Mucosa of descending colon (tissue), 3 donors: Measurements from ENCODE around the gene ASMTL. TPM values are rescaled to one million over a fixed set of nuclear protein-coding genes. Genes with fewer than 3 reads are reported as not detected.

ENCODE experiments used
- ATAC-seq: fragments of 200-7000 bp; cut with Tn5 transposase; one replicate; pipeline ENCODE4 v1.9.1; 2020; ENCODE audit warnings: mild to moderate bottlenecking, moderate library complexity
- DNase-seq, 3 donors: peaks; one replicate each; pipeline ENCODE4 v3.0.0-alpha.2; 2020
- H3K36me3 ChIP-seq: fragments of 200-600 bp; one replicate; pipeline ENCODE4 v1.8.0; 2021; ENCODE audit warnings: low read depth, mild to moderate bottlenecking
- H3K4me1 ChIP-seq: fragments of 200-600 bp; one replicate; pipeline ENCODE4 v1.8.0; 2021; ENCODE audit warnings: low read depth, mild to moderate bottlenecking
- H3K4me3 ChIP-seq: fragments of 200-600 bp; one replicate; pipeline ENCODE4 v1.8.0; 2021; ENCODE audit warnings: mild to moderate bottlenecking
- H3K9me3 ChIP-seq: fragments of 200-600 bp; one replicate; pipeline ENCODE4 v1.8.0; 2021; ENCODE audit warnings: mild to moderate bottlenecking
- CTCF ChIP-seq: fragments of 200-600 bp; IDR thresholded peaks from one replicate; pipeline ENCODE4 v1.8.0; 2022; ENCODE audit warnings: antibody characterized with exemption, mild to moderate bottlenecking
- intact Hi-C, 2 donors: fragments of 100-400 bp; cut with DNase I in 1 of 2; cut with micrococcal nuclease in 1 of 2; formaldehyde crosslinking; loops; one replicate each; pipeline versions ENCODE4 v1.11.0 to v1.11.1; 2022; cut with DNase I, micrococcal nuclease
- total RNA-seq, 3 donors: library from RNA; stranded (reverse); fragmentation: NEBNext Ultra II Directional in 2 of 3; extraction: Animal tissue kit (Norgen Biotek cat#: 25700) in 2 of 3; gene quantifications; one replicate each; pipeline versions ENCODE4 v1.2.1 to v1.2.4, GENCODE V29; 2021 to 2023
- donor health status: DM: no; HTN: no; CAD: no; lungs with moderate emphysema.
- donor health status: DM: no; HTN: no; CAD: no.
- donor health status: DM: no; HTN: yes; CAD: no.

Gene ASMTL
- total RNA-seq, 3 donors from 2014 or later: 15.6 to 32.0 (median 18.8) TPM

DNA sequence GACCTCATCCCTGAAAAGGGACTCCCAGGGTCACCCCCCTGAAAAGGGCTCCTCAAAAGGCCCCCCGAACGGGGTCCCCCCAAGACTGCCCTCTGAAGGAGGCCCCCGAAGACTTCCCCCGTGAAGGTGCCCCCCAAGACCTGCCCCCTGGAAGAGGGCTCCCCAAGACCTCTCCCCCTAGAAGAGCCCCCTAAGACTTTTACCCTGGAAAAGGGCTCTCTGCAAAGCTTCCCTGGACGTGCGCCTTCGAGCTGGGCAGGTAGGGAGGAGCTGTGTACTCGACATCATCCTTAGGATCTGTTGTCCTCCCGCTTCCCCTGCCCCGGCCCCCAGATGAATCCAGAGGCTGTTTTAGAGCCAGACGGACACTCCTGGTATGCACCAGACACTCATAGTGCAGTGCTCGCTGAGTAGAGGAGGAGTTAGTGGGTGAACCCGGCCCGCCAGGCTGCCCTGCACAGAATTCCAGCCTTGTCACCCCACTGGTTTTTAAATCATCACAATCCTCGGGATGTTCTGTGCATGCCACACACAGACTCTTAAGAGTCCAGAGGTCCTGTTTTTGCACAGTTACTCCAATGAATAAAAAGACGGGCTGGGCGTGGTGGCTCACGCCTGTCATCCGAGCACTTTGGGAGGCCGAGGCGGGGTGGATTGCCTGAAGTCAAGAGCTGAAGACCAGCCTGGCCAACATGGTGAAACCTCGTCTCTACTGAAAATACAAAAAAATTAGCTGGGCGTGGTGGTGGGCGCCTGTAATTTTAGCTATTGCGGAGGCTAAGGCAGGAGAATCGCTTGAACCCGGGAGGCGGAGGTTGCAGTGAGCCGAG lies 55.1 kb downstream of the ASMTL start:
- no peaks in the 10 kb centered on the region for H3K9me3 ChIP-seq
- H3K36me3 ChIP-seq: no peaks in the 10 kb centered on the region
- ATAC-seq (no peak), DNase-seq (peak in 2 of 3 donors; percentile 16 to 26)
- no peak overlapping the region for H3K4me3 ChIP-seq
- TF ChIP-seq CTCF: no peak
- H3K4me1 ChIP-seq: peaks cover 2% of the 10 kb centered on the region
- intact Hi-C loops: no loop called here

DNA sequence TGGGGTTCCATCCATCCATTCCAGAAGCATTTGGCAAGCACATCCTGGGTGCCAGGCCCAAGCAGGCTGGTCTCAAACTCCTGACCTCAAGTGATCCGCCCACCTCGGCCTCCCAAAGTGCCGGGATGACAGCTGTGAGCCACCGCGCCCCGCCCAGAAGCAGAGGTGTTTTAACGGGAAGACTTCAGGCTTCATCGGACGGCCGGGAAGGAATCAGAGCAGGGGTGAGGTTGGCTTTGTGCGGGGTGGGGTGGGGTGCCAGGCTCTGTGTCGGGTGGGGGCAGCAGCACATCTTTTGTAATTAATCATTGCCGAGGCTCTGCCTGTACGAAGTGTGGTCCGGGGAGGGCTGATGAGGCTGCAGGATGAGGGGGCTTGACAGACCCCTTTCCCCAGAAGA lies 55.7 kb downstream of the ASMTL start:
- H3K4me3 ChIP-seq: no peak overlapping the region
- H3K9me3 ChIP-seq: no peaks in the 10 kb centered on the region
- H3K4me1 ChIP-seq: peaks cover 2% of the 10 kb centered on the region
- peaks cover 3% of the 10 kb centered on the region for H3K36me3 ChIP-seq
- TF ChIP-seq CTCF: no peak
- intact Hi-C loops: no loop called here
- ATAC-seq: no peak
- peak in 2 of 3 donors; percentile 18 to 51 for DNase-seq

DNA sequence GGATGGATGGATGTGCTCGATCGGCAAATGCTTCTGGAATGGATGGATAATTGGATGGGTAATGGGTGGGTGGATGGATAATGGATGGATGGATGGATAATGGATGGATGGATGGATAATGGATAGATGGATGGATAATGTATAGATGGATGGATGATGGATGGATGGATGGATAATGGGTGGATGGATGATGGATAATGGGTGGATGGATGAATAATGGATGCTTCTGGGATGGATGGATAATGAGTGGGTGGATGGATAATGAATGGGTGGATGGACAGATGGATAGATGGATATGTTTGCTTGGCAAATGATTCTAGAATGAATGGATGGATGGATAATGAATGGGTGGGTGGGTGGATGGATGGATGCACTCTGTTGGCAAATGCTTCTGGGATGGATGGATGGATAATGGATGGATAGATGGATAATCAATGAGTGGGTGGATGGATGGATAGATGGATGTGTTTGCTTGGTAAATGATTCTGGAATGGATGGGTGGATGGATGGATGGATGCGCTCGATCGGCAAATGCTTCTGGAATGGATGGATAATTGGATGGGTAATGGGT lies 57.0 kb downstream of the ASMTL start:
- Histone ChIP-seq H3K9me3 (no peaks in the 10 kb centered on the region), H3K36me3 (peaks cover 3% of the 10 kb centered on the region), H3K4me3 (no peak overlapping the region), H3K4me1 (peaks cover 8% of the 10 kb centered on the region)
- DNase-seq (no peak), ATAC-seq (no peak)
- TF ChIP-seq CTCF: no peak
- intact Hi-C loops: no loop called here

DNA sequence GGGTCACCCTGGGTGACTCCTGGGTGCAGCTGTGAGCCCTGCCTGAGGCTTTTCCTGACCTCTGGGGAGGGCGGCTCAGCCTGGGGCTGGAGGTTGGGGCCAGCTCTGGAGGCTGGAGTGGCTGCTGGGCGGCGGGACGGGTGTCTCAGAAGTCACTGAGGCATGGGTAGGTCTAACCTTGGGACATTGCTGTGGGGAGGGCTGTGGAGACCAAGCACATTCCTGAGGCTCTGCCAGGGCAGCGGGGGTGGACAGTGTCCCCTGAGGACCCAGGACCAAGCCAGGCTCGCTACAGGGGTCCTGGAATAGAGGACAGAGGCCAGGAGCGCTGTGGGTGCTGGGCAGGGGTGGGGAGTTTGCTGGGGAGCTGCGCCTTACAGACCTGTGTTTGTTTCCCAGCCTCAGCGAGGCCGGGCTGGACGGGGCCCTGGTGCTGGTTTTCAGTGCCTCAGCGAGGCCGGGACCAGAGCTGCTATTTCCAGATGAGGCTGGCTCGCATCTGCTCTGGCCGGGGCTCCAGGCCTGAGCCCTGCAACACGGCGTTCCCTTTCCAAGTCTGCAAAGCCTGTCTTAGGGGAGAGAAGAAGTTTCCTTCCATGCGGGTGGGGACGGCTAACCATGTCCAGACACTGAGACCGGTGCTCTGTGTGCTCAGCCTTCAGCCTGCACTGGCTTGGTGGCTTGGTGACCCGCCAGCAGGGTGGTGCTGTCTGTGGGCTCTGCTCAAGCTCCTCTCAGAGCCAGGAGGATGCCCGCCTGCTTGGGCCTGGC lies 57.8 kb downstream of the ASMTL start:
- peak in 2 of 3 donors; percentile 30 to 51 for DNase-seq
- peaks cover 3% of the 10 kb centered on the region for H3K36me3 ChIP-seq
- no peak for TF ChIP-seq CTCF
- ATAC-seq: no peak
- H3K4me1 ChIP-seq: peaks cover 16% of the 10 kb centered on the region
- H3K9me3 ChIP-seq: no peaks in the 10 kb centered on the region
- H3K4me3 ChIP-seq: no peak overlapping the region
- intact Hi-C loops: no loop called here

DNA sequence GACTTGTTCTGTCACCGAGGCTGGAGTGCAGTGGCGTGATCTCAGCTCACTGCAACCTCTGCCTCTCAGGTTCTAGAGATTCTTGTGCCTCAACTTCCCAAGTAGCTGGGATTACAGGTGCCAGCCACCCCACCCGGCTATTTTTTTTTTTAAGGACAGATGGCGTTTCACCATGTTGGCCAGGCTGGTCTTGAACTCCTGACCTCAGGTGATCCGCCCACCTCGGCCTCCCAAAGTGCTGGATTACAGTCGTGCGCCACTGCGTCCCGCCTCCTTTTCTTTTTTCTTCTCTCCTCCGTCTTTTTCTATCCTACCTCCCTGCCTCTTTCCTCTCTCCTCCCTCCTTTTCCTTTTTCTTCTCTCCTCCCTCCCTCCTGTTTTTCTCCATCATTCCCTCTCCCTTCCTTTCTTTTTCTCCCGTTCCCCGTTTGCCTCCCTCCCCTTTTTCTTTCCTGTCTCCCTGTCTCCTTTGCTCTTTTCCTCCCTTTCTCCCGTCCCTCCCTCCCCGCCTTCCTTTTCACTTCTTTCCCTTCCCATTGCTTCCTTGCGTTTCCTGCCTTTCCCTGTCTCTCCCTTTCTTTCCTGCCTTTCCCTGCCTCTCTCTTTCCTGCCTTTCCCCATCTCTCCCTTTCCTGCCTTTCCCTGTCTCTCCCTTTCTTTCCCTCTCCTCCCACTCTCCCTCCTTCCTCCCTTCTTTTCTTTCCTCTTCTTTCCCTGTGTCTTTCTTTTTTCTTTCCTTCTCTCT lies 58.7 kb downstream of the ASMTL start:
- ATAC-seq (no peak), DNase-seq (peak in 2 of 3 donors; percentile 20 to 33)
- H3K4me3 ChIP-seq: no peak overlapping the region
- peaks cover 3% of the 10 kb centered on the region for H3K36me3 ChIP-seq
- no peak for TF ChIP-seq CTCF
- intact Hi-C loops: no loop called here
- peaks cover 17% of the 10 kb centered on the region for H3K4me1 ChIP-seq
- H3K9me3 ChIP-seq: no peaks in the 10 kb centered on the region
